CD8-positive, alpha-beta memory T cell (primary cell): ENCODE measurements around the gene SPATS2L. TPM values are rescaled to one million over a fixed set of nuclear protein-coding genes. Genes with fewer than 3 reads are reported as not detected.
A peak's percentile ranks its signal among the peaks of the same experiment; 100 is the strongest.

Experiments
- CTCF ChIA-PET: fragments of 350-600 bp; sonication (Branson Sonifier 250); formaldehyde crosslinking; loops from one replicate; lab custom pipeline; 2021; ENCODE audit warnings: antibody characterized with exemption; lab: Charles Lee
- POLR2A ChIA-PET: fragments of 350-600 bp; sonication (Branson Sonifier 250); formaldehyde crosslinking; loops from one replicate; lab custom pipeline; 2021; ENCODE audit warnings: antibody characterized with exemption; lab: Charles Lee
- DNase-seq, 5 donors: peaks; one replicate each; pipeline versions ENCODE4 v3.0.0 to v3.0.0-alpha.2; 2020 to 2022; ENCODE audit warnings: mixed read lengths in 1 of 5
- H3K27ac ChIP-seq: one replicate; pipeline ENCODE4 v1.7.0; 2013; ENCODE audit warnings: low read depth, mild to moderate bottlenecking, low read length, moderate library complexity
- H3K27me3 ChIP-seq: 2 replicates; pipeline ENCODE4 v1.7.0; 2013; ENCODE audit warnings: low read length, mild to moderate bottlenecking; ENCODE audit not compliant: insufficient read depth, poor library complexity, severe bottlenecking
- H3K36me3 ChIP-seq: 2 replicates; pipeline ENCODE4 v1.7.0; 2013; ENCODE audit warnings: mild to moderate bottlenecking, low read length, moderate library complexity; ENCODE audit not compliant: insufficient read depth
- H3K4me1 ChIP-seq: 2 replicates; pipeline ENCODE4 v1.7.0; 2013; ENCODE audit warnings: mild to moderate bottlenecking, low read length, moderate library complexity; ENCODE audit not compliant: insufficient read depth
- H3K4me3 ChIP-seq: 2 replicates; pipeline ENCODE4 v1.7.0; 2013; ENCODE audit warnings: mild to moderate bottlenecking, low read length
- H3K9me3 ChIP-seq: 2 replicates; pipeline ENCODE4 v1.7.0; 2013; ENCODE audit warnings: mild to moderate bottlenecking, low read length
- H3K27ac Mint-ChIP-seq, 8 donors: one replicate each; pipeline ENCODE4 v1.8.0; 2020 to 2021; ENCODE audit warnings: mixed read lengths in 8 of 8, mild to moderate bottlenecking in 6 of 8, inconsistent platforms in 3 of 8, moderate library complexity in 3 of 8
- H3K27me3 Mint-ChIP-seq, 2 donors: one replicate each; pipeline ENCODE4 v1.8.0; 2020 to 2021; ENCODE audit warnings: mixed read lengths in 2 of 2, mild to moderate bottlenecking in 1 of 2, moderate library complexity in 1 of 2
- H3K36me3 Mint-ChIP-seq, 3 donors: one replicate each; pipeline ENCODE4 v1.8.0; 2020 to 2021; ENCODE audit warnings: mixed read lengths in 3 of 3, inconsistent platforms in 1 of 3, mild to moderate bottlenecking in 1 of 3
- H3K4me1 Mint-ChIP-seq, 3 donors: one replicate each; pipeline ENCODE4 v1.8.0; 2020 to 2021; ENCODE audit warnings: mixed read lengths in 3 of 3, inconsistent platforms in 1 of 3, mild to moderate bottlenecking in 1 of 3
- H3K4me3 Mint-ChIP-seq, 7 donors: one replicate each; pipeline ENCODE4 v1.8.0; 2020 to 2021; ENCODE audit warnings: mixed read lengths in 7 of 7, mild to moderate bottlenecking in 6 of 7, moderate library complexity in 4 of 7, inconsistent platforms in 2 of 7
- H3K9me3 Mint-ChIP-seq, 5 donors: one replicate each; pipeline ENCODE4 v1.8.0; 2020 to 2022; ENCODE audit warnings: mixed read lengths in 5 of 5, mild to moderate bottlenecking in 3 of 5, moderate library complexity in 2 of 5, inconsistent platforms in 1 of 5
- polyA plus RNA-seq: library from polyadenylated mRNA; unstranded; fragments of 300-500 nt; fragmentation: Illumina TruSeq; gene quantifications from one replicate; pipeline ENCODE4 v1.2.3, GENCODE V29; 2021
- total RNA-seq, 2 experiments: library from RNA; stranded (reverse); gene quantifications; one replicate each; pipeline ENCODE4 v1.2.3, GENCODE V29; 2021

Gene SPATS2L
- total and polyA plus RNA-seq, 3 experiments from 2014 or later: 11.3 to 22.2 (median 21.8) TPM

DNA sequence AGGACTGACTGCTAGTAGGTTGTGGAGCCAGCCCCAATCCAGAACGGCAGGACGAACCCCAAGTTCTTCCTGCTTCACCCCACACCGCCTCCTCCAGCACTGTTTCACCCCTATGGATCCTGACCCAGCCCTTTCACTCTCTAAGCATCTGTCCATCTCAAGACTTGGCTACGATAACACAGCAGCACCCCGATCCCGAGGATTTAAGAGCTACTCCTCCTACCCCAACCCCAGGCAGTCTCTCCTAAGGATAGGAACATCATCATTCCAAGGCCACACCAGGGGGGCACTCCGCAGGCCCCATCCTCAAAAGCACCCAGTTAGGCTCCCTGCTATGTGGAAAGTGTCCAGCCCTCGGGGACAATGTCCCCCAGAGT lies 202.7 kb downstream of the SPATS2L start:
- peaks cover 23% of the 10 kb centered on the region for H3K4me1 ChIP-seq
- H3K27me3 ChIP-seq: no peaks in the 10 kb centered on the region
- no peaks in the 10 kb centered on the region for H3K36me3 ChIP-seq
- Mint-ChIP-seq H3K4me1 (peaks cover 27 to 55% (median 38%) of the 10 kb centered on the region in 3 donors), H3K9me3 (no peaks in the 10 kb centered on the region), H3K4me3 (peak overlapping the region in 6 of 7 donors; percentile 89 to 92 (median 91)), H3K36me3 (peaks cover 0 to 18% (median 0%) of the 10 kb centered on the region in 3 donors), H3K27me3 (no peaks in the 10 kb centered on the region), H3K27ac (peak overlapping the region; percentile 84 to 97 (median 95))
- no peaks in the 10 kb centered on the region for H3K9me3 ChIP-seq
- ChIA-PET CTCF (interaction anchor here (1.1 to 1.6 kb wide), 5 partner anchors 15 to 27 kb away, joined by 6 to 7 read pairs (median 7); partner anchors contain the start of gene SGO2), POLR2A (interaction anchor here (1.0 to 1.6 kb wide), 2 partner anchors 17 to 553 kb away, joined by 3 to 8 read pairs; partner anchors contain the start of gene SGO2)
- DNase-seq: peak in 1 of 5 donors; percentile 11
- peak overlapping the region; percentile 91 for H3K4me3 ChIP-seq
- peak overlapping the region; percentile 69 for H3K27ac ChIP-seq

- Histone ChIP-seq H3K27ac (peak within 1 kb of the TSS; percentile 76), H3K36me3 (no peaks in the 10 kb centered on the region), H3K4me1 (peaks cover 29% of the 10 kb centered on the region), H3K4me3 (peak within 1 kb of the TSS; percentile 91), H3K9me3 (no peaks in the 10 kb centered on the region), H3K27me3 (no peaks in the 10 kb centered on the region)
- H3K36me3 Mint-ChIP-seq: peaks cover 0 to 13% (median 0%) of the 10 kb centered on the region in 3 donors
- DNase-seq: peak; percentile 87 to 94 (median 90)
- CTCF ChIA-PET: interaction anchor here (0.6 to 1.6 kb wide), 6 partner anchors 14 to 28 kb away, joined by 3 to 7 read pairs (median 6); partner anchors contain the start of gene SGO2
- H3K27me3 Mint-ChIP-seq: peaks cover 0 to 6% of the 10 kb centered on the region in 2 donors
- peak within 1 kb of the TSS; percentile 84 to 97 (median 96) for H3K27ac Mint-ChIP-seq
- H3K4me1 Mint-ChIP-seq: peaks cover 26 to 54% (median 38%) of the 10 kb centered on the region in 3 donors
- H3K9me3 Mint-ChIP-seq: no peaks in the 10 kb centered on the region
- POLR2A ChIA-PET: interaction anchor here (1.0 to 1.6 kb wide), 2 partner anchors 16 to 553 kb away, joined by 3 to 8 read pairs; partner anchors contain the start of gene SGO2
- peak within 1 kb of the TSS in 6 of 7 donors; percentile 89 to 92 (median 92) for H3K4me3 Mint-ChIP-seq
Measured at GRCh38 chr2:200509612-200510433, 203.3 kb downstream of the SPATS2L start, which contains the start of gene KCTD18. Gene KCTD18 (minus strand): TSS chr2:200510068. CDS start chr2:200507016, 3,052 bp downstream.

DNA sequence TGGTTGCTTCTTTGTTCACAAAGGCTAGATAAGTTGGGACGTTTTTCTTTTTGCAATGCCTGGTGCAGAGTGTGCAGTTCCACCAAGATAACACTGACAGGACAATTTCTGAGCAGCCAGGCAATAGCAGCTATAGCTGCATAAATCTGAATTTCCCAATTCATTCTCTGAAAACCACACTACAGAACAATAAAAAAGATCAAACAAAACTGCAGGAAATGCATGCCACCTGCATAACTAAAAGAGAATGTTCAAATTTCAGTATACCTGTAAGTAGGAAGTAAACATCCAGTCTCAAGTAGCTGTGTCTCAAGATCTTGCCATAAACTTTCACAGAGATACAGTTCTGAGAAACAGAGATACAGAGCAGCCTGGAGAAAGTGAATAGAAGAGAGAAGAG lies 208.7 kb downstream of the SPATS2L start:
- Mint-ChIP-seq H3K36me3 (peaks cover 0 to 6% (median 0%) of the 10 kb centered on the region in 3 donors), H3K4me3 (no peak overlapping the region), H3K4me1 (peaks cover 12 to 16% (median 15%) of the 10 kb centered on the region in 3 donors), H3K27ac (no peak overlapping the region), H3K9me3 (peaks cover 0 to 9% (median 3%) of the 10 kb centered on the region in 5 donors), H3K27me3 (peaks cover 6 to 8% of the 10 kb centered on the region in 2 donors)
- no peaks in the 10 kb centered on the region for H3K27me3 ChIP-seq
- H3K36me3 ChIP-seq: no peaks in the 10 kb centered on the region
- DNase-seq: no peak
- POLR2A ChIA-PET: no interaction called here
- H3K4me1 ChIP-seq: peaks cover 26% of the 10 kb centered on the region
- H3K4me3 ChIP-seq: no peak overlapping the region
- CTCF ChIA-PET: interaction anchor here (1.4 kb wide), 1 partner anchor 10 kb away, joined by 8 read pairs; the partner anchor contains the start of gene SGO2
- no peaks in the 10 kb centered on the region for H3K9me3 ChIP-seq
- no peak overlapping the region for H3K27ac ChIP-seq

- H3K9me3 ChIP-seq: no peaks in the 10 kb centered on the region
- H3K9me3 Mint-ChIP-seq: no peaks in the 10 kb centered on the region
- H3K4me1 Mint-ChIP-seq: peaks cover 12 to 16% (median 14%) of the 10 kb centered on the region in 3 donors
Measured at GRCh38 chr2:200523158-200523557, 216.7 kb downstream of the SPATS2L start.

DNA sequence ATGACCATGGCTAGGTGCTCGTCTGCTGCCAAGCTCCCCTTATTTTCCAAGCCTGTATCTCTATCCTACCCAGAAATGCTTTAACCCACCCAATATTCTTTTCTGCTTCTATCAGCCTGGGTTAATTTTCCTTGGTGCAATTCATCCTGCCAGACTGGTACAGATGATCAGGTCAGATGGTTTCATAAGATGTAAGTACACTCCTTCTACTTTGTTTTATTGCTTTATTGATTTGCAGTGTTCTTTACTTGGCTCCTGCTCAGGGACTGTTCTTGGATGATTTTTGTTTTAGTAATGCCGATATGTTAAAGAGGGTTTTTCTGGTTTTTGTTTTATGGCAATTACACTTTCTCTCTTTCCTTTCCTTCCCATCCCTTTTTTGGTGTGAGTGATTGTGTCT lies 217.1 kb downstream of the SPATS2L start:
- POLR2A ChIA-PET: interaction anchor here (0.7 kb wide), 1 partner anchor 11 kb away, joined by 3 read pairs; no protein-coding TSS in a partner anchor
- no peak overlapping the region for H3K4me3 ChIP-seq
- no peaks in the 10 kb centered on the region for H3K36me3 ChIP-seq
- Mint-ChIP-seq H3K27me3 (peaks cover 0 to 3% of the 10 kb centered on the region in 2 donors), H3K4me3 (peak overlapping the region in 1 of 7 donors; percentile 68), H3K9me3 (no peaks in the 10 kb centered on the region), H3K36me3 (peaks cover 0 to 4% (median 0%) of the 10 kb centered on the region in 3 donors), H3K4me1 (peaks cover 12 to 16% (median 14%) of the 10 kb centered on the region in 3 donors), H3K27ac (no peak overlapping the region)
- CTCF ChIA-PET: interaction anchor here (1.4 to 3.5 kb wide), 3 partner anchors 8 to 14 kb away, joined by 3 to 8 read pairs (median 6); partner anchors contain the start of gene KCTD18
- H3K27me3 ChIP-seq: no peaks in the 10 kb centered on the region
- DNase-seq: no peak
- no peaks in the 10 kb centered on the region for H3K9me3 ChIP-seq
- H3K4me1 ChIP-seq: peaks cover 10% of the 10 kb centered on the region
- no peak overlapping the region for H3K27ac ChIP-seq

More at GRCh38 chr2:200523158-200523557, 216.7 kb downstream of the SPATS2L start:
- DNase-seq: no peak
- Histone ChIP-seq H3K36me3 (no peaks in the 10 kb centered on the region), H3K27ac (no peak overlapping the region), H3K4me3 (no peak overlapping the region), H3K27me3 (no peaks in the 10 kb centered on the region), H3K4me1 (peaks cover 10% of the 10 kb centered on the region)
- POLR2A ChIA-PET: no interaction called here
- Mint-ChIP-seq H3K27me3 (peaks cover 0 to 3% of the 10 kb centered on the region in 2 donors), H3K36me3 (peaks cover 0 to 4% (median 0%) of the 10 kb centered on the region in 3 donors), H3K4me3 (no peak overlapping the region), H3K27ac (no peak overlapping the region)
- CTCF ChIA-PET: interaction anchor here (1.4 to 2.0 kb wide), 2 partner anchors 13 to 14 kb away, joined by 3 to 6 read pairs; partner anchors contain the start of gene KCTD18

DNA sequence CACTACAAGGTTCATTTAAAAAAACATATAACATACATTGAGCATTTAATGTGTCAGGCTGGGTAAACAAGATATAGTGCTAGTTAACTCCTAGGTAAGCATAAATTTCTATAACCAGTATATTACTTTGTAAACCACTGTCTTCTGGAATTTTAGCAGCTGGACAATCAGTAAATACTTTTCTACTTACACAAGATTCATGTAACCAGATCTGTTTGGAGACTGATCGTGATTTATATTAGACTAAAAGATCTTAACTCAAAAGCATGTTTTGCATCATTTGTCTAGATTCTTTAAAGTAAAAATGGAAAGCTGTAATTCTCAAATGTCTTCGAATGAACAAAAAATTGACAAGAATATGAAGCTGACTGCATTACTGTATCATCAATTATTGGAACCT lies 218.6 kb downstream of the SPATS2L start:
- CTCF ChIA-PET: interaction anchor here (1.4 to 3.5 kb wide), 4 partner anchors 9 to 16 kb away, joined by 6 to 8 read pairs (median 6); partner anchors contain the start of gene KCTD18
- POLR2A ChIA-PET: interaction anchor here (0.6 to 2.0 kb wide), 2 partner anchors 15 to 220 kb away, joined by 5 to 8 read pairs; partner anchors contain the start of gene KCTD18
- H3K4me1 ChIP-seq: peaks cover 10% of the 10 kb centered on the region

DNA sequence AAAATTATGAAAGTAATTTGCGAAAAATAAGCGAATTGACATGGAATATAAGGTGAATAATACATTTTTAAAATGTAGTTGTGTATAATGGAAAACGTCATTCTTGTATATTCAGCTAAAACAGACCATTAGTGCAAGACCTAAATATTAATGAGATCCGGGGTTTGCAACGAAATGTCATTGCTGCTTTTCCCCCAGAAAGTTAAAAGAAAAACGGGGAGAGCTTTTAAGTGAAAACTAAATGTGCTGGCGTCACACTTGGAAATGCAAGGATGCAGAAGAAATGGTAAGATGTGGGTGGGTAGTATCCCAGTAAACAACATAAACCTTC lies 219.0 kb downstream of the SPATS2L start:
- ChIA-PET CTCF (interaction anchor here (1.4 to 3.5 kb wide), 3 partner anchors 10 to 16 kb away, joined by 6 to 8 read pairs (median 6); partner anchors contain the start of gene KCTD18), POLR2A (interaction anchor here (0.6 to 2.0 kb wide), 2 partner anchors 15 to 220 kb away, joined by 5 to 8 read pairs; partner anchors contain the start of gene KCTD18)
- H3K27me3 ChIP-seq: no peaks in the 10 kb centered on the region
- H3K27ac ChIP-seq: peak overlapping the region; percentile 48
- H3K9me3 ChIP-seq: no peaks in the 10 kb centered on the region
- peaks cover 0 to 4% (median 0%) of the 10 kb centered on the region in 3 donors for H3K36me3 Mint-ChIP-seq
- H3K4me3 ChIP-seq: peak overlapping the region; percentile 91
- H3K4me1 Mint-ChIP-seq: peaks cover 12 to 16% (median 14%) of the 10 kb centered on the region in 3 donors
- peaks cover 0 to 3% of the 10 kb centered on the region in 2 donors for H3K27me3 Mint-ChIP-seq
- no peaks in the 10 kb centered on the region for H3K36me3 ChIP-seq
- H3K4me1 ChIP-seq: peaks cover 10% of the 10 kb centered on the region
- peak overlapping the region; percentile 38 to 88 (median 75) for H3K27ac Mint-ChIP-seq
- H3K4me3 Mint-ChIP-seq: peak overlapping the region; percentile 91 to 98 (median 92)
- no peaks in the 10 kb centered on the region for H3K9me3 Mint-ChIP-seq
- DNase-seq: no peak

More for the DNA sequence above, 218.6 kb downstream of the SPATS2L start:
- Mint-ChIP-seq H3K36me3 (peaks cover 0 to 4% (median 0%) of the 10 kb centered on the region in 3 donors), H3K27ac (no peak overlapping the region), H3K4me3 (peak overlapping the region in 4 of 7 donors; percentile 9 to 92 (median 91)), H3K4me1 (peaks cover 12 to 16% (median 14%) of the 10 kb centered on the region in 3 donors), H3K9me3 (no peaks in the 10 kb centered on the region), H3K27me3 (peaks cover 0 to 3% of the 10 kb centered on the region in 2 donors)
- Histone ChIP-seq H3K27me3 (no peaks in the 10 kb centered on the region), H3K4me3 (peak overlapping the region; percentile 91), H3K9me3 (no peaks in the 10 kb centered on the region), H3K36me3 (no peaks in the 10 kb centered on the region), H3K27ac (no peak overlapping the region)
- DNase-seq: no peak
